Measurements from ENCODE around the gene TMPRSS6.

DNA sequence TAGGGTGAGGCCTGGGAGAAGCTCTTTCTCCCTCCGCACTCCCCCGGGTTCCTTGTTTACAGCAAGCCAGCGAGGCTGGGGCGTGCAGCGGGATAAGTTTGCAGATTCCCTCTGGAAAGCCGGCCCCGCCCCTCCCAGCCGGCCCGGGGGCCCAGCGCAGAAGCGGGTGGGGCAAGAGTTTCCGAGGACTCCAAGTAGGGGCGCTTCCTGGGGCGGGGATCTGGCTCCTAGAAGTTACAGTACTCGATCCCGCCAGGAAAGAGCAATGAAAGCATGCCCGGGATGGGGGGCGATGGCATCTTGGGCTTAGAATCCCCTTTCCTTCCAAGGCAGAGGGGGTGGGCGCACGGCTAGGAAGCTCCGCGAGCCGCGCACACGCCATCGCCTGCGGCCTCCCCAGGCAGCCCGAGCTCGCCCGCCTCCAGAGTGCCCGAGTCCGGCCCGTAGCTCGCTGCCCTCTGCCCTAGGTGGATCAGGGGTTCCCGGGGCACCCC is 90.7 kb downstream of the TMPRSS6 start:
- TF ChIP-seq, protein P1, sequence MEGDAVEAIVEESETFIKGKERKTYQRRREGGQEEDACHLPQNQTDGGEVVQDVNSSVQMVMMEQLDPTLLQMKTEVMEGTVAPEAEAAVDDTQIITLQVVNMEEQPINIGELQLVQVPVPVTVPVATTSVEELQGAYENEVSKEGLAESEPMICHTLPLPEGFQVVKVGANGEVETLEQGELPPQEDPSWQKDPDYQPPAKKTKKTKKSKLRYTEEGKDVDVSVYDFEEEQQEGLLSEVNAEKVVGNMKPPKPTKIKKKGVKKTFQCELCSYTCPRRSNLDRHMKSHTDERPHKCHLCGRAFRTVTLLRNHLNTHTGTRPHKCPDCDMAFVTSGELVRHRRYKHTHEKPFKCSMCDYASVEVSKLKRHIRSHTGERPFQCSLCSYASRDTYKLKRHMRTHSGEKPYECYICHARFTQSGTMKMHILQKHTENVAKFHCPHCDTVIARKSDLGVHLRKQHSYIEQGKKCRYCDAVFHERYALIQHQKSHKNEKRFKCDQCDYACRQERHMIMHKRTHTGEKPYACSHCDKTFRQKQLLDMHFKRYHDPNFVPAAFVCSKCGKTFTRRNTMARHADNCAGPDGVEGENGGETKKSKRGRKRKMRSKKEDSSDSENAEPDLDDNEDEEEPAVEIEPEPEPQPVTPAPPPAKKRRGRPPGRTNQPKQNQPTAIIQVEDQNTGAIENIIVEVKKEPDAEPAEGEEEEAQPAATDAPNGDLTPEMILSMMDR (IDR thresholded peaks at IDR 0.05): no peak
- no peak for TF ChIP-seq EZH2 (IDR thresholded peaks at IDR 0.05; ENCODE audit: borderline replicate concordance, insufficient read depth, low read depth, low read length, poor library complexity, severe bottlenecking)
